DLD1 (cell line): ENCODE data around the gene NDST3.

Experiments used
- in situ Hi-C: cut with HindIII; loops from 2 replicates; pipeline ENCODE4 v1.10.0; 2017; ENCODE audit warnings: low sequenced_read_pairs

NDST3 gene

DNA sequence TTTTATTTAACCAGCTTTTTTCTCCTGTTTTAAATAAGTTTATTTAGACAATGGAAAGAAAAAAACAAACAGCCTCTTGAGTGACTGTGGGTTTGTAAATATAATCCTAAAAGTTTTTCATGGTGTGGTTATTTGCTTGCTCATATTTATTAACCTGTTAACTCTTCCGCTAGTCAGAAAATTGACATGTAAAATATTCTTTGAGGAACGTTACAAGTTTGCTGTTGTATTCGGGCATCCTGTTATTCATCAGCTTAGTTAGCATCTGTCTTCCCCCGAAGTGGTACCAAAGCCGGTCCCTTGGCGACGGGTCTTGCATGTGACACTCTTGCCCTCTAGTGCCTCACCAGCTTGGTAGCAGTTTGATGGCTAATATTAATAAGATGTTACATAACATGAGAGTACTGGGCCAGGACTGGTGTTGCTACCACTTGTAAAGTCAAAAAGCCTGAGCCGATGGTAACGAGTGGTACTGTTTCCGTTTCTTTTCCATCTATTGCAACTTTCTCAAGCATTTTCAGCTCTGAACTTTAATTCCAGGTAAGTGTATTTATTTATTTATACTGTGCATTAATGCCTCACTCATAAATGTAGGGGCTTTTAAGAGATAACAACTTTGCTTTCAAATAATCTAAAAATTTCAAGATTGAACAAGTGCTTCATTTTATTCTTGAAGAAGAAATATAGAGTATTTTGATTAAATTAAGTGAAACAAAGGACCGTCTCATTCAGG, at the start of gene NDST3:
TSS of gene NDST3 (plus strand) at position 434 of the 733 bp plus-strand sequence. CDS start 19,425 bp downstream, outside the sequence.
- in situ Hi-C loops, result no loop called here

DNA sequence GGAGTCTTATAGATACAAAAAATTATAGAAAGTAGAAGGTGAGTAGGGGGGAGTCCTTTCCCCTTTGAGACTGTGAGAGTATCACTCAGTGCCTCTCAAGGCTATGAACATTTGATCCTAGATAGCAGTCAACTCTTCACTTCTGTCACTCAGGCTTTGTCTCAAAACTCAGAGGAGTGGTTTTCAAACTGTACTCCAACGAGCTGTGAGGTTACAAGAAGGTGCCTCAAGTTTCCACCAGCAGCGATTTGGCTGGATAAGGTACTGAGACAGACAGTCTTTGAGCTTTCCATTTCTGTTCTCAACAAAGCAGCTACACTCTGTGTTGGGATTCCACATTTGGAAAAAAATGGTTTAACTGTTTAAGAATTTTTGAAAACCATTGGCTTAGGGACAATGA, 48.0 kb upstream of the NDST3 start:
- in situ Hi-C loops, result no loop called here

DNA sequence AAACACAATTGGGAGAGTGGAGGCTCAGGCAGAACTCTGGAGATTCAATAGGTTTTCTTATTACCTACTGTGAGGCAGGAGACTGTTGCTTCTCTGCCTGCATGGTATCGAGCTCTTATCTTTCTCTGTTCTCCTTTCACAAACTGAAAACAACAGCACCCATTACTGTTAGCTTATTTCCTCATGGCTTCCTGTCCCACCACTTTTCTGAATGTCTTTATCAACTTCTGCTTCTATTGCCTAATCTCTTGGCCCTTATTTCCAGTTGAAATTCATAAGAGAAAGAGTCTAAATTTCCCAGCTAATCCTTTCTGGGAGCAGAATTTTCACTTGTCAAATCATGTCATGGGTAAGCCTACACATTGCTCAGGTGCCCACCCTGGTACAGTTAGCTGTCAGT, 46.8 kb upstream of the NDST3 start:
- in situ Hi-C loops, result no loop called here

GRCh38 chr4:117996891-117997290, 37.4 kb upstream of the NDST3 start:
- in situ Hi-C loops, result no loop called here

- in situ Hi-C loops, result no loop called here
Observed at GRCh38 chr4:118004088-118004487, 30.2 kb upstream of the NDST3 start.

DNA sequence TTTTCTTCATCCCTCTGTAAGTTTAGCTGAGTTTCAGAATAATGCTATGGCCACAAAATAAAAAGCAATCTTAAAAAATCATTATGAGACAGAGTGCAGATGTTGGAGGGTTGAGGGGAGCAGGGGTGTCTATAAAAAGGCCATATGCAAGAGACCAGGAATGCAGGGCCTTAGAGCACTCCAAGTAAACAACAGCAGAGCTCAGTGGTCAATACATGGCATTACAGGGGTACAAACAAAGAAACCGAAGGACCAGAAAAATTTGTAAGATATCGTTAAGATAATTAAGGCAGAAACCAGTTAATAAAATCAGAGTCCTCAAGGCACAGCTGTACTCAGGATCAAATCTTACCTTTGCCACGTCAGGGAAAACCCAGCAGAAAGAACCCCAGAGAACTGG, 28.4 kb upstream of the NDST3 start:
- in situ Hi-C loops, result no loop called here

DNA sequence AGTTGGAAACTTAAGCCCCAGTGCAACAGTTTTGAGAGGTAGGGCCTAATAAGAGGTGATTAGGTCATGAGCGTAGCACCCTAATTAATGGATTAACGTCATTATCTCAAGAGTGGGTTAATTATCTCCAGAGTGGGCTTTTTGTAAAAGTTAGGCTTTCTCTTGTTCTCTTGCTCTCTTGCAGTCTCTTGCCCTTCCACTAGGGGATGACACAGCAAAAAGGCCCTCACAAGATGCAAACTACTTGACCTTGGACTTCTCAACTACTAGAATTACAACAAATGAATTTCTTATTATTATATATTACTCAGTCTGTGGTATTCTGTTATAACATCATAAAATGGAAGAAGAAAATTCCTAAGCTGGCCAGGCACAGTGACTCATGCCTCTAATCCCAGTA, 22.1 kb upstream of the NDST3 start:
- in situ Hi-C loops, result no loop called here

DNA sequence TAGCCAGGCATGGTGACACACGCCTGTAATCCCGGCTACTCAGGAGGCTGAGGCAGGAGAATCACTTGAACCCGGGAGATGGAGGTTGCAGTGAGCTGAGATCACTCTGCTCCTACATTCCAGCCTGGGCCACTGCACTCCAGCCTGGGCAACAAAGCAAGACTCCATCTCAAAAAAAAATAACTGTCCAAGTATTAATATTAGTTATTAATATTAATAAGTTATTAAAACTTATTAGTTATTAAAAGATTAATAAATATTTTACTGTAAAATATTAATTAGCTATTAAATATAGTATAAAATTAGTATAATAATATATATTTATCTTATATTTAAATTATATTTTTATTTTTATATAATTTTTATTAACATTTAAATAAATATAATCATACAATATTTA, 19.5 kb upstream of the NDST3 start:
- in situ Hi-C loops, result no loop called here

- in situ Hi-C loops, result no loop called here
Observed at GRCh38 chr4:118018381-118019145, 15.7 kb upstream of the NDST3 start.

DNA sequence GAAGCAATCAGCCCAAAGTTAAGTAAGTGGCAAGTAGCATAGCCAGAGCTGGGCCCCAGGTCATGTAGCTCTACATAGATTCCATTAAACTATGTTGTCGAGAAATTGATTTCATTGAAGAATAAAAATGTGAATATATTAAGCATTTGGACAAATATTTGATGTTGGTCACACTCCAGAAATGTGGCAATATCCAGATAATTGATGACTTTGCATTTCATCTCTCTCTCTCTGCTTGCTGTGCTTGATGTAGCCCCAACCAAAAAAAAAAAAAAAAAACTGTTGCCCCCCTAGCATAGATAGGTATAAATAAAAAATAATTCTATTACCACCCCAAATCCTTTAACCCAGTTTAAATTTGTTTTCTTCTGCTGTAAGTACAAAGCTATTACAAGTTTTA, 7.5 kb upstream of the NDST3 start:
- in situ Hi-C loops, result no loop called here

GRCh38 chr4:118029224-118029623, 5.1 kb upstream of the NDST3 start:
- in situ Hi-C loops, result no loop called here

- in situ Hi-C loops, result no loop called here
Observed at GRCh38 chr4:118032691-118033090, 1.6 kb upstream of the NDST3 start.

GRCh38 chr4:118033148-118034052, 886 bp upstream of the NDST3 start:
- in situ Hi-C loops, result no loop called here

- in situ Hi-C loops, result no loop called here
Observed at GRCh38 chr4:118035309-118035708, 1.0 kb downstream of the NDST3 start.

DNA sequence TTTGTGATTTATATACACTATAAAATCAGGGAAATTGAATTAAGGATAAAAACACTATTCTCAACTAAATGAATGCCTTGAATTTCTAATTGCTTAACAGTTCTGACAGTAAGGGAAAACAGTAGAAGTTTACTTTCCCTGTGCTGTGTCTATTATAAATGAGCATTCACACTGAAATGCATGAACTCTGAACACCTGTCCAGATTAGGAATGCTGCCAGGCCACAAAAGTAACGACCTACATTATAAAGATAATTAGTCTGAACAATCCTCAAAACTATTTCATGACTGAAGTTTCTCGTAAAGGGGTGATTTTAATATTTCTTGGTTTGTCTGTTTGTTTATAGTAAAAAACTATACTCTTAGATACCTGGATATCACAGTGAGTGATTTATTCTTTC, 2.0 kb downstream of the NDST3 start:
- in situ Hi-C loops, result no loop called here

DNA sequence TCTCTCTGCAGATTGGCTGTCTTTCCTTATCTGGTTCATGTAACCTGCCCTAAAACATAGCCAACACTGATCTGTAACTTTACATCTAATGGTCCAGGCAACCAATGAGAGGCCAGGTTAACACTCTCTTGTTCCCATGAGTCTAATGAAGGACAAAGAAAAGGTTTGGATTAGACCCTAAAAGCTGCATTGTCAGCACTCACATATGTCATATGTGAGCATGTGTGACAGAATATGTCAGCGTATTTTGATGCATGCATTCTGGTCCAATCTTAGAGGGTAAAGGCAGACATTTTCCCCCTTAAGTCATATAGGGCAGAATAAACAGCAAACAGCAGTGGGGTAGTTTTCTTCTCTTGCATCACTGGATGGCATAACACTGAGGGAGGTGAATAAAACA, 3.7 kb downstream of the NDST3 start:
- in situ Hi-C loops, result no loop called here

DNA sequence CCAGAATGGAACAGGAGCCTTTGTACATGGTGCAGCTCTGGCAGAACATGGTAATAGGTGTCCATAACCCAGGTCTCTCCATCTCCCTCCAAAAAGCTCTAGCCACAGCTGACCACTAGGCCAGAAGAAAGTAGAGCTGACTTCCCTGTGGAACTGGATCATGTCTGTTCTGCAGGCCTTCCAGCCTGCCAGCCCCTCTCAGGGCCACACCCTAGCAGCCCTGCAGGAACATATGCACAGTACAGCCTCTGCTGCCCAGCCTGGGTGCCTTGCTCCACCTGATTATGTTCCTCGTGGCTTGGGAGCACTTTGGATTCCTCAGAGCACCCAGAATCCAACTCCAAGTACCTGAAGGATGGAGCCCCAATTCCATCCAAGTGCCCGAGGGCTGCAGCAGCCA, 12.0 kb downstream of the NDST3 start:
- in situ Hi-C loops, result no loop called here

GRCh38 chr4:118047043-118047442, 12.8 kb downstream of the NDST3 start:
- in situ Hi-C loops, result no loop called here

GRCh38 chr4:118058955-118059354, 24.7 kb downstream of the NDST3 start:
- in situ Hi-C loops, result no loop called here

GRCh38 chr4:118059397-118059796, 25.1 kb downstream of the NDST3 start:
- in situ Hi-C loops, result no loop called here
